Activated CD4-positive, alpha-beta T cell treated with anti-CD3 and anti-CD28 coated beads for 1 hour (primary cell): ENCODE measurements around the gene UPK3BL1.
"Not testable (repeated sequence)": the region's sequence is repeated elsewhere in the genome, so short reads cannot be mapped to it uniquely, and the experiment has no call there.

Experiments used
- DNase-seq: peaks from one replicate; pipeline ENCODE4 v3.0.0-alpha.2; 2020

The UPK3BL1 gene

GRCh38 chr7:102642691-102643090 lies at the start of gene UPK3BL1:
UPK3BL1 (minus strand) TSS chr7:102642791; CDS start chr7:102642741, 50 bp downstream.
- not testable (repeated sequence) for DNase-seq

GRCh38 chr7:102690602-102691001 lies 48.0 kb upstream of the UPK3BL1 start:
- not testable (repeated sequence) for DNase-seq

- not testable (repeated sequence) for DNase-seq
Observed at GRCh38 chr7:102689436-102690282, 47.1 kb upstream of the UPK3BL1 start.

- not testable (repeated sequence) for DNase-seq
Observed at GRCh38 chr7:102688299-102689036, 45.9 kb upstream of the UPK3BL1 start.

GRCh38 chr7:102682560-102682959 lies 40.0 kb upstream of the UPK3BL1 start:
- not testable (repeated sequence) for DNase-seq

- DNase-seq, result not testable (repeated sequence)
Observed at GRCh38 chr7:102680780-102681179, 38.2 kb upstream of the UPK3BL1 start.

GRCh38 chr7:102675545-102675944 lies 33.0 kb upstream of the UPK3BL1 start:
- not testable (repeated sequence) for DNase-seq

GRCh38 chr7:102673447-102674067 lies 31.0 kb upstream of the UPK3BL1 start:
- DNase-seq, result not testable (repeated sequence)

- DNase-seq, result not testable (repeated sequence)
Observed at GRCh38 chr7:102671956-102672307, 29.3 kb upstream of the UPK3BL1 start.

- DNase-seq, result not testable (repeated sequence)
Observed at GRCh38 chr7:102671166-102671955, 28.8 kb upstream of the UPK3BL1 start, which contains the start of gene POLR2J2. POLR2J2 (minus strand) TSS chr7:102671663; CDS start chr7:102671601, 62 bp downstream.

- not testable (repeated sequence) for DNase-seq
Observed at GRCh38 chr7:102667523-102667922, 24.9 kb upstream of the UPK3BL1 start.

- not testable (repeated sequence) for DNase-seq
Observed at GRCh38 chr7:102666850-102667249, 24.3 kb upstream of the UPK3BL1 start.

- DNase-seq, result not testable (repeated sequence)
Observed at GRCh38 chr7:102664765-102665164, 22.2 kb upstream of the UPK3BL1 start.

- not testable (repeated sequence) for DNase-seq
Observed at GRCh38 chr7:102649924-102650323, 7.3 kb upstream of the UPK3BL1 start, which contains the start of gene SPDYE2B. SPDYE2B (plus strand) TSS chr7:102650319; CDS start chr7:102652349, 2,030 bp downstream.

- DNase-seq, result not testable (repeated sequence)
Observed at GRCh38 chr7:102647813-102648212, 5.2 kb upstream of the UPK3BL1 start.

GRCh38 chr7:102643404-102643803 lies 813 bp upstream of the UPK3BL1 start:
- not testable (repeated sequence) for DNase-seq

- DNase-seq, result not testable (repeated sequence)
Observed at GRCh38 chr7:102638848-102639247, 3.7 kb downstream of the UPK3BL1 start.

GRCh38 chr7:102636956-102637355 lies 5.6 kb downstream of the UPK3BL1 start:
- DNase-seq, result not testable (repeated sequence)

- not testable (repeated sequence) for DNase-seq
Observed at GRCh38 chr7:102635354-102635753, 7.2 kb downstream of the UPK3BL1 start.

- DNase-seq, result not testable (repeated sequence)
Observed at GRCh38 chr7:102634299-102634698, 8.3 kb downstream of the UPK3BL1 start.

GRCh38 chr7:102630622-102631021 lies 12.0 kb downstream of the UPK3BL1 start:
- DNase-seq, result not testable (repeated sequence)
